Naive B cell (primary cell): Measurements from ENCODE around the gene DYRK1A. TPM values are rescaled to one million over a fixed set of nuclear protein-coding genes. Genes with fewer than 3 reads are reported as not detected.

Experiments used
- ATAC-seq, 2 donors: fragments of 150-1000 bp; cut with Tn5 transposase; 2 replicates each; pipeline ENCODE4 v1.10.0; 2021; ENCODE audit warnings: low read depth in 2 of 2, mild to moderate bottlenecking in 2 of 2, moderate library complexity in 2 of 2
- DNase-seq: peaks from one replicate; pipeline ENCODE4 v3.0.0; 2022
- H3K27ac Mint-ChIP-seq, 6 donors: one replicate each; pipeline ENCODE4 v1.8.0; 2020 to 2022; ENCODE audit warnings: mild to moderate bottlenecking in 6 of 6, mixed read lengths in 6 of 6, moderate library complexity in 5 of 6, inconsistent platforms in 2 of 6
- H3K27me3 Mint-ChIP-seq, 3 donors: one replicate each; pipeline ENCODE4 v1.8.0; 2021 to 2022; ENCODE audit warnings: mixed read lengths in 3 of 3, mild to moderate bottlenecking in 1 of 3
- H3K36me3 Mint-ChIP-seq, 2 donors: one replicate each; pipeline ENCODE4 v1.8.0; 2020 to 2022; ENCODE audit warnings: mixed read lengths in 2 of 2, inconsistent platforms in 1 of 2, mild to moderate bottlenecking in 1 of 2
- H3K4me1 Mint-ChIP-seq, 3 donors: one replicate each; pipeline ENCODE4 v1.8.0; 2020 to 2022; ENCODE audit warnings: mixed read lengths in 3 of 3, inconsistent platforms in 1 of 3, mild to moderate bottlenecking in 1 of 3, moderate library complexity in 1 of 3
- H3K4me3 Mint-ChIP-seq, 8 donors: one replicate each; pipeline ENCODE4 v1.8.0; 2020 to 2022; ENCODE audit warnings: mild to moderate bottlenecking in 8 of 8, mixed read lengths in 8 of 8, moderate library complexity in 8 of 8, inconsistent platforms in 2 of 8
- H3K9me3 Mint-ChIP-seq, 7 donors: one replicate each; pipeline ENCODE4 v1.8.0; 2020 to 2022; ENCODE audit warnings: mixed read lengths in 7 of 7, mild to moderate bottlenecking in 5 of 7, inconsistent platforms in 2 of 7, moderate library complexity in 1 of 7
- polyA plus RNA-seq, 6 donors: library from polyadenylated mRNA; unstranded; fragments of 300-500 nt; fragmentation: Illumina TruSeq; gene quantifications; one replicate each; pipeline ENCODE4 v1.2.3, GENCODE V29; 2021; ENCODE audit warnings: low read depth in 6 of 6

The DYRK1A gene
- polyA plus RNA-seq, 6 donors from 2014 or later, result 5.9 to 14.3 (median 10.2) TPM

DNA sequence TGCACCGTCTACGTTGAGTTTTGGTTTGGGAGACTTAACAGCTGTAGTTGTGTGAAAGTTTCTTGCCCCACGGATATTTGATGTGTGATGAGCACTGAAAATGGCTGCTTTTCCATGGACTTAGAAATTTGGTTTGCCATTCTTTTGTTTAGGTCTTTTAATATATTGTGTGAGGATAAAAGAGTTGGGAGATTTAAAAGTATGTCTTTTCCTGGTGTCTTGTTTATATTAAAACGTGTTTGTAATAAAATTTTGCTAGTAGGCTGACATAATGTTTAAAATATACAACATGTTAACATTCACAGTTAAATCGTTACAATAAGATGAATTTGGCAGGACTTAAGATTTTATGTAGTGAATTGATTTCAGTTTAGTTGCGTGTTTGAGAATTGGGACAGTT is 106.9 kb downstream of the DYRK1A start:
- Mint-ChIP-seq H3K27ac (peak overlapping the region in 1 of 6 donors; percentile 85), H3K36me3 (peaks cover 0 to 13% of the 10 kb centered on the region in 2 donors), H3K4me3 (no peak overlapping the region)

DNA sequence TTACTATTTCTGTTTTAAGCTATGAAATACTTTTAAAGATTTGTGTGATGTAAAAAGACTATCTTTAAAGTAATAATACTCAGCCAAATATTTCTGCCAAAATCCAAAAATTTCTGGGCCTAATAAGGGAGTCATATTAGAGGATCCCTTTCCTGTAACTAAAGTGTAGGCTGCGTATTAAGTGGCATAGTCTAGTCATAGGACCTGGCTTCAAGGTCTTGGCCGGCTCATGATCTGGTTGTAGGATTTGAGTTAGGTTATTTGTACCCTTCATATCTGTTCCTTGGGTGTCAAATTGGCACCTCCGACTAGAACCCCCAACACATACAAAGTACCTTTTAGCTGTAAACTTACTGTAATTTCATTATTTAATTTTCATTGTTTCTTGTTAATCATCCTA is 107.8 kb downstream of the DYRK1A start:
- Mint-ChIP-seq H3K4me1 (peaks cover 45 to 61% (median 59%) of the 10 kb centered on the region in 3 donors), H3K9me3 (peaks cover 0 to 1% (median 0%) of the 10 kb centered on the region in 7 donors), H3K36me3 (peaks cover 0 to 7% of the 10 kb centered on the region in 2 donors), H3K27ac (peak overlapping the region in 3 of 6 donors; percentile 38 to 87 (median 56)), H3K27me3 (no peaks in the 10 kb centered on the region), H3K4me3 (no peak overlapping the region)
- ATAC-seq (no peak), DNase-seq (no peak)

More for the DNA sequence above, 106.9 kb downstream of the DYRK1A start:
- Mint-ChIP-seq H3K27me3 (no peaks in the 10 kb centered on the region), H3K9me3 (peaks cover 0 to 1% (median 0%) of the 10 kb centered on the region in 7 donors), H3K4me1 (peaks cover 54 to 69% (median 67%) of the 10 kb centered on the region in 3 donors)
- ATAC-seq, result no peak
- DNase-seq, result no peak

DNA sequence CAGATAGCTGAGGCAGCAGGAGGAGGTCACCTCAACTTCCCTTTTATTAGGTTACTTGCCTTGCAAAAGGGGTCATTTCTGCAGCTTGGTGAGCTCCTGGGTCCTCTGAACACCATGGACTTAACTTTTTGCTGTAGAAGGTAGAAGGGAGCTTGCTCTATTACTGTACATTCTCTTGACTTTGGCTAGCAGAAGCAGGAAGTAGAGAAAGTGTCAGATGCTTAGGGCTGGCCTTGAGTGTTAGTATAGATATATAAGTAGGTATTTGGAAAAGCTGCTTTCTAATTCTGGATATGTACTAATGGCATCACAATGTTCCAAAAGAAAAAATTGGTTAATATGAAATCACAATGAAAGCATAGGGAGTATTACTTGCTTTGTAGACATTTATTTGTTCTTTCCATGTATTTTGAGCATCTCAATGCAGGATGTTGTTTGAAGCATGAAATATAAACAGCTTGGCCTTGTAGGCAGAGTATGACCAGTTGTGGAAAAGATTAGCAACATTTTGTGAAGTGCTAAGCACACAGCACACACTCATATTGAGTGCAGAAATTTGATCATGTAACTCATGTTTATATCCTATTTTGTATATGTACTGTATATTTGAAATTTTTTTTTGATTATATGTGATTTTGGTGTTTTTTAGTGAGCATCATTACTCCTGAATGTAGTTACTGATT is 108.8 kb downstream of the DYRK1A start:
- DNase-seq, result no peak
- no peaks in the 10 kb centered on the region for H3K27me3 Mint-ChIP-seq
- ATAC-seq, result peak; percentile 37 to 44
- peaks cover 0 to 6% of the 10 kb centered on the region in 2 donors for H3K36me3 Mint-ChIP-seq
- H3K27ac Mint-ChIP-seq, result peak overlapping the region in 5 of 6 donors; percentile 27 to 87 (median 77)
- H3K4me1 Mint-ChIP-seq, result peaks cover 43 to 51% (median 50%) of the 10 kb centered on the region in 3 donors
- no peaks in the 10 kb centered on the region for H3K9me3 Mint-ChIP-seq
- peak overlapping the region in 1 of 8 donors; percentile 38 for H3K4me3 Mint-ChIP-seq

DNA sequence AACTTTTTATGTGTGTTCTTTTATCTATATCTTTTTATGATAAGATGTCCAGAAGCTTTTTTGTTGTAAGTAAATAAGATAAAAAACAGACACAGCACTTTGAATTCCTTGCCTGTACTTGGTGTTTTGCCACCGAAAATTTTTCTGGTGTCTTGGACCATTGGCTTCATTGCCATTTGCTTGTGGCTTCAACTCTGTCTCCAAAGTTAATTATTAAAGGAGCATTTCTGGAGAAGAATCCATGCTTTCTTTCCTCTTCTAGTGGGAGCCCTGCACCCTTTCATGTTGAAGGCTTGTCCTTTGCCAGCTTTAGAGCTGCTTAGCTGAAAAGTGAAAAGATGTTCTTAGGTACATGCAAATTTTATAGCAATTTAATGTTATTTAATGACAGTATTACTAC is 112.2 kb downstream of the DYRK1A start:
- Mint-ChIP-seq H3K9me3 (no peaks in the 10 kb centered on the region), H3K27me3 (no peaks in the 10 kb centered on the region), H3K4me1 (peaks cover 27 to 33% (median 29%) of the 10 kb centered on the region in 3 donors), H3K4me3 (no peak overlapping the region), H3K27ac (no peak overlapping the region), H3K36me3 (peaks cover 8 to 14% of the 10 kb centered on the region in 2 donors)
- DNase-seq, result no peak
- no peak for ATAC-seq

DNA sequence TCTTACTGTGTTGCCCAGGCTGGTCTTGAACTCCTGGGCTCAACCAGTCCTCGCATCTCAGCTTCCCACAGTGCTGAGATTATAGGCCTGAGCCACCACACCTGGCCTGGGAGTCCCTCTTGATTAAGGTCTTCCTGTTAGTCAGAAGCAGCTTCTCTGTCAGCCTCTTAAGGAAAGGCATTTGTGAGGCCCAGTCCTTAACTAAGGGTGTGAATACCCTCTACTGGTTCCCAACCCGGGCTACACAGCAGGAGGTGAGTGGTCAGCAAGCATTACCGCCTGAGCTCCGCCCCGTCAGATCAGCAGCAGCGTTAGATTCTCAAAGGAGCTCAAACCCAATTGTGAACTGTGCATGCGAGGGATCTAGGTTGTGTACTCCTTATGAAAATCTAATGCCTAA is 117.2 kb downstream of the DYRK1A start:
- Mint-ChIP-seq H3K27me3 (no peaks in the 10 kb centered on the region), H3K9me3 (no peaks in the 10 kb centered on the region), H3K4me1 (peaks cover 0 to 3% (median 0%) of the 10 kb centered on the region in 3 donors), H3K27ac (peak overlapping the region in 1 of 6 donors; percentile 15), H3K4me3 (no peak overlapping the region), H3K36me3 (peaks cover 8 to 21% of the 10 kb centered on the region in 2 donors)
- no peak for ATAC-seq
- no peak for DNase-seq

DNA sequence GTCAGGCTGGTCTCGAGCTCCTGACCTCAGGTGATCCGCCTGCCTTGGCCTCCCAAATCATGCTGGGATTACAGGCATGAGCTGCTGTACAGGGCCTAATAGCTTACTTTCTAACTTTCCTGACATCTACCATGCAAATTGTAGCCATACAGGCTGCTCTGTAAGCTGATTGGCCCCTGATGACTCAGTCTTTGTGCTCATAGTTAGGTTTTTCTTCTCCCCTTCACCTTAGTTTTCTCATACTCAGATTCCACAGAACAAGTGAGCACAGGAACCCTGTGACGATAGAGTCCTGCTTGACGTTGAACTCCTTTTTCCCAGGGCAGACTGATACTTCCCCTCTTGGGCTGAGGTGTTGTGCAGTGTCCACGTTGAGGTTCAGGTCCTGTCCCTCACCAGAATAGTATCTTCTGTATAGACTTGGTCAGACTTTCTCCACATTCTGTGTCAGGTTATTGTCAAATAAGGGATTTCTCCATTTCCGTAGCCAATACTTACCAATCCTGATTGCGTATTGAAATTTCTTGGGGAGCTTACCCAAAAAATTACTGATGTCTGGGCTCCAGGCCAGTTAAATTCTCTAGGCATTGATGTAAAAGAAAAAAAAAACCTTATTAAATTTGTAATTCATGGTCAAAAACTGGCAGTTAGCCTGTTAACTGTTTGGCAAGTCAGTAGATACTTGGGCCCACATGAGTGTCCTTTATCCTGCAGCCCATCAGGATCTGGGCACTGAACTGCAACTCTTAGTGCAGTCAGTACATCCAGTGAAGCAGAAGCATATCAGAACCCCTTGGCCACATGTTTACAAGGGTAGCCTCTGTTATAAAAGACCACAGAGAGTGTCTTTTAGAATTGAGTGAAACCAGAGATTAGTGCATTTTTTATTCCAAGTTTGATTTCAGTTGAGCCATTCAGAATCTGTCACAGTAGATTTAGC is 118.2 kb downstream of the DYRK1A start:
- Mint-ChIP-seq H3K4me3 (peak overlapping the region in 1 of 8 donors; percentile 56), H3K27me3 (no peaks in the 10 kb centered on the region), H3K4me1 (peaks cover 0 to 3% (median 0%) of the 10 kb centered on the region in 3 donors), H3K27ac (peak overlapping the region in 2 of 6 donors; percentile 54 to 86), H3K9me3 (no peaks in the 10 kb centered on the region), H3K36me3 (peaks cover 8 to 21% of the 10 kb centered on the region in 2 donors)
- no peak for ATAC-seq
- DNase-seq, result no peak

DNA sequence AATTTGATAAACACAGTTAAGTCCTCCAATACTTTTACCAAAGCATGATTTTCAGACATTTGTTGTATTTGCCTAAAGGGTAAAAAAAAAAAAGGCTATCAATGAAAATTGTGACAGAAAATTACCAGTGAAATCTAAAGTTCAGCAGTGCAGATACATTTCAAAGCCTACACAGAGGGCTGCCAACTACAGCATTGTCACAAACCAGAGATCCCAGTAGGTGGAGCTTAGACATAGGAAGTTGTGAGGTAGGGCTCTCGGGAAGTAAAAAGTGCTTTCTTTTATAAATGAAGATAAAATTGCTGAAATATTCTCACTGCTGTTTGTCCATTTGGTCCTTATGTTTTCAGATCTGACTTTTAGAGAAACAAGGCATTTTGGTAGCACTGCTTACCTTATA is 123.0 kb downstream of the DYRK1A start:
- Mint-ChIP-seq H3K36me3 (peaks cover 14 to 18% of the 10 kb centered on the region in 2 donors), H3K27ac (peak overlapping the region in 1 of 6 donors; percentile 6)

DNA sequence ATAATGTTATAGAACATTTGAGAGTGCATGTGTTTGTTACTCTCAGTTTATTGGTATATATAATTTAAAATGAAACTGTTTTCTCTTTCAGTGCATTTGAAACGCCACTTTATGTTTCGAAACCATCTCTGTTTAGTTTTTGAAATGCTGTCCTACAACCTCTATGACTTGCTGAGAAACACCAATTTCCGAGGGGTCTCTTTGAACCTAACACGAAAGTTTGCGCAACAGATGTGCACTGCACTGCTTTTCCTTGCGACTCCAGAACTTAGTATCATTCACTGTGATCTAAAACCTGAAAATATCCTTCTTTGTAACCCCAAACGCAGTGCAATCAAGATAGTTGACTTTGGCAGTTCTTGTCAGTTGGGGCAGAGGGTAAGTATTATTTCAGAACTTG is 123.5 kb downstream of the DYRK1A start:
- ATAC-seq, result no peak

More for the DNA sequence above, 123.0 kb downstream of the DYRK1A start:
- ATAC-seq (no peak), DNase-seq (no peak)
- Mint-ChIP-seq H3K9me3 (no peaks in the 10 kb centered on the region), H3K4me1 (peaks cover 0 to 10% (median 4%) of the 10 kb centered on the region in 3 donors), H3K4me3 (no peak overlapping the region), H3K27me3 (no peaks in the 10 kb centered on the region)

DNA sequence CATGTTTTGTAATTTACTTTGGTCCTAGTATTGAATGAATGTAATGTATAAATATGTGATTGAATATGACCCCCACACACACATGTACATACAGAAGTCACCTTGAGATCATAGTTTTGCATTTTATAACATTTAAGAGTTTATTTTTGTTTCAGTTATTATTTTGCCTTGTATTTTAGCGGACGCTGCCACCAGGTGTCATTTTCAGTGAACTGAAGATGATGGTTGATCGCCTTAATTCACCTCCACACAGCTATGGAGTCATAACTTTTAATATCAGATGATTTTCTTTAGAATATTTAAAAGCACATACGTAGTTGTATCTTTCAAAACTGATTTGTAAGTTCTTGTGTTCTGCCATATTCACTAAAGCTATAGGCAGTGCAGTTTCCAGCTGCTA is 130.4 kb downstream of the DYRK1A start:
- Mint-ChIP-seq H3K36me3 (peaks cover 12 to 21% of the 10 kb centered on the region in 2 donors), H3K27me3 (no peaks in the 10 kb centered on the region), H3K4me3 (no peak overlapping the region), H3K9me3 (no peaks in the 10 kb centered on the region), H3K27ac (peak overlapping the region in 1 of 6 donors; percentile 44), H3K4me1 (peaks cover 6 to 16% (median 9%) of the 10 kb centered on the region in 3 donors)
- ATAC-seq (no peak), DNase-seq (no peak)

More for the DNA sequence above, 123.5 kb downstream of the DYRK1A start:
- DNase-seq, result no peak
- no peak overlapping the region for H3K4me3 Mint-ChIP-seq
- peaks cover 16 to 18% of the 10 kb centered on the region in 2 donors for H3K36me3 Mint-ChIP-seq
- no peaks in the 10 kb centered on the region for H3K27me3 Mint-ChIP-seq
- peaks cover 0 to 8% (median 4%) of the 10 kb centered on the region in 3 donors for H3K4me1 Mint-ChIP-seq
- H3K9me3 Mint-ChIP-seq, result no peaks in the 10 kb centered on the region
- no peak overlapping the region for H3K27ac Mint-ChIP-seq

DNA sequence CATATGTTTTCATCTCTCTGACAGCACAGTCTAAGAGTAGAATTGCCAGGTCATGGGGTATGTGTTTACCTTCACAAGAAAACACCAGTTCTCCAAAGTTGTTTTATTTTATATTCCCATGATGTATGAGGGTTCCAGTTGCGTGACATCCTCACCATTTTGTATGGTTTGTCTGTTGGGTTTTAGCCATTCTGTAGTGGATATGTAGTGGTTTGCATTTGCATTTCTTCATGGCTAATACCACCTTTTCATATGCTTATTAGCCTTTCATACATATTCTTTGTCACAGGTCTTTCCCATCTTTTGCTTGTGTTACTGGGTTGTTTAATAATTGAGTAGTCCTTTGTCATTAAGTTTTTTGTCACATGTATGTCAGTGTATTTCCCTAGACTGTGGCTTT is 132.1 kb downstream of the DYRK1A start:
- ATAC-seq, result no peak

DNA sequence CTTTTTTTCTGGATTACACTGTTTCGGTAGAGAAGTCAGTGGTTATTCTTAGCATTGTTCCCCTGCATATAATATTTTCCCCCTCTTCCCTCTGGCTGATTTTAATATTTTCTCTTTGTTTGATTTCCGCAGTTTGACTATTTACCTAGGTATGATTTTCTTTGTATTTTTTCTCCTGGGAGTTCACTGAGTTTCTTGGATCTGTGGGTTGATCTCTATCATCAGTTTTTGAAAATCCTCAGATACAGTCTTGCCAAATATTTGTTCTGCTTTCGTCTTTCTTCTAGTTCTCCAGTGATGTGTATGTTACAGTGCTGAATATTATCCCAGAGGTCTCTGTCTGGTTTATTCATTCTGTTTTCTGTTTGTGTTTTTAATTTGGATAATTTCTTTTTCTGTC is 136.4 kb downstream of the DYRK1A start:
- peak overlapping the region in 2 of 6 donors; percentile 27 to 75 for H3K27ac Mint-ChIP-seq
- ATAC-seq, result no peak
- H3K9me3 Mint-ChIP-seq, result no peaks in the 10 kb centered on the region
- no peak for DNase-seq
- H3K4me1 Mint-ChIP-seq, result peaks cover 2 to 15% (median 4%) of the 10 kb centered on the region in 3 donors
- H3K27me3 Mint-ChIP-seq, result no peaks in the 10 kb centered on the region
- peaks cover 22 to 27% of the 10 kb centered on the region in 2 donors for H3K36me3 Mint-ChIP-seq
- no peak overlapping the region for H3K4me3 Mint-ChIP-seq

More for the DNA sequence above, 132.1 kb downstream of the DYRK1A start:
- H3K9me3 Mint-ChIP-seq, result no peaks in the 10 kb centered on the region
- H3K4me3 Mint-ChIP-seq, result no peak overlapping the region
- DNase-seq, result no peak
- peak overlapping the region in 2 of 6 donors; percentile 22 to 65 for H3K27ac Mint-ChIP-seq
- H3K4me1 Mint-ChIP-seq, result peaks cover 11 to 15% (median 12%) of the 10 kb centered on the region in 3 donors
- H3K27me3 Mint-ChIP-seq, result no peaks in the 10 kb centered on the region
- peaks cover 11 to 30% of the 10 kb centered on the region in 2 donors for H3K36me3 Mint-ChIP-seq

DNA sequence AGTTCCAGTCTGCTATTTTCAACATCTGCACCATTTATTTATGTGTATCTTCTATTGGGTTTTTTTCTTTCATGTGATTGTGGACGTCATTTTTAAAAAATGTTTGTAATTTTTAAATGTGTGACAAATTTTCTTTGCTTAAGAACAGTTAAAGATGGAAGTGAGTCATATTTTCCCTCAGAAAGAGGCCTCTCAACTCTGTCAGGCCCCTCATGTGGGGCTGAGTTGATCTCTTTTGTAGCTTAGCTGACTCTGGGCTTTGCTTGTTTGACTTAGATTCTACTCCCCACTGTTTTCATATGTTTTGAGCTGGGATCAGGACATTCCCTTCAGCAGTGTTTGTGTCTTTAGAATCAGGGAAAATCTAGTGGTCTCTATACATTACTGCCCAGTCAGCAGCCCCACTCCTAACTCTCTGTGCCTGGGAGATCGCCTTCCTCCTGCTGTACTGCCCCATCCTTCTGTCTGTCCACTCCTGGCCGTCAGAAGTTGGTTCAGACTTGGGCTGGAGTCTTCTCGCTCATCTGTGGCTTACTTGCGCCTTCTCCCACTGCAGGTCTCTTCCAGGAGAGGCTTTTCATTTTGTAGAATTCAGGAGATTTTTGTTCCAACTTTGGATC is 137.4 kb downstream of the DYRK1A start:
- Mint-ChIP-seq H3K27me3 (no peaks in the 10 kb centered on the region), H3K9me3 (no peaks in the 10 kb centered on the region), H3K27ac (peak overlapping the region in 2 of 6 donors; percentile 50 to 85), H3K4me1 (peaks cover 2 to 15% (median 4%) of the 10 kb centered on the region in 3 donors), H3K36me3 (peaks cover 22 to 27% of the 10 kb centered on the region in 2 donors), H3K4me3 (no peak overlapping the region)
- DNase-seq, result no peak
- no peak for ATAC-seq

DNA sequence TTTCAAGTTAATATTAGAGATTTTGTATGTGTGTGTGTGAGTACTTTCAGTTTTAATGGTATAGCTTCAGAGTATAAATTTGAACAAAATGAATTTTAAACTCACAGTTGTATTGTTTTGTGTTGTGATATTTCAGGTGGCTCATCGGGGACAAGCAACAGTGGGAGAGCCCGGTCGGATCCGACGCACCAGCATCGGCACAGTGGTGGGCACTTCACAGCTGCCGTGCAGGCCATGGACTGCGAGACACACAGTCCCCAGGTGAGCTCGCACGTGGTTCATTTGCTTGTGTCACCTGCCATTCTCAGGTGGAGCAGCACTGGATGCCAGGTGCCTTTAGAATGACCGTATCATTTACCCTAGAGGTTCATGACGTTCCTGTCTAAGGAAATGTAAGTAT is 139.4 kb downstream of the DYRK1A start:
- H3K9me3 Mint-ChIP-seq, result no peaks in the 10 kb centered on the region
- H3K36me3 Mint-ChIP-seq, result peaks cover 27 to 31% of the 10 kb centered on the region in 2 donors
- no peak for ATAC-seq
- H3K4me1 Mint-ChIP-seq, result peaks cover 2 to 20% (median 4%) of the 10 kb centered on the region in 3 donors
- no peak for DNase-seq
- H3K27ac Mint-ChIP-seq, result no peak overlapping the region
- H3K27me3 Mint-ChIP-seq, result no peaks in the 10 kb centered on the region
- H3K4me3 Mint-ChIP-seq, result no peak overlapping the region
